Spleen (tissue), 7 donors: ENCODE data around the gene NELFE.

Experiments
- POLR2A ChIP-seq, 3 donors: fragments of 450-650 bp; IDR thresholded peaks; one replicate each; pipeline ENCODE4 v1.5.1; 2017; ENCODE audit warnings: antibody characterized with exemption in 3 of 3, mild to moderate bottlenecking in 1 of 3
- TF ChIP-seq, protein P1 (sequence below), 11 experiments: fragments of 200-600 bp in 7 of 11; fragments of 450-650 bp in 4 of 11; sonication (generic) in 4 of 11; IDR thresholded peaks in 8 of 11; conservative IDR thresholded peaks in 3 of 11; 1 replicate in 7 of 11; 2 replicates in 4 of 11; pipeline versions ENCODE4 v1.4.0 to v1.8.0; 2016 to 2021; ENCODE audit warnings: antibody characterized with exemption in 11 of 11, inconsistent platforms in 4 of 11, mild to moderate bottlenecking in 1 of 11
- donor health status: DM: no; HTN: no; CAD: no; lungs with moderate emphysema.
- donor health status: DM: no; HTN: no; CAD: no.
- donor health status: DM: no; HTN: no; CAD: no.

DNA sequence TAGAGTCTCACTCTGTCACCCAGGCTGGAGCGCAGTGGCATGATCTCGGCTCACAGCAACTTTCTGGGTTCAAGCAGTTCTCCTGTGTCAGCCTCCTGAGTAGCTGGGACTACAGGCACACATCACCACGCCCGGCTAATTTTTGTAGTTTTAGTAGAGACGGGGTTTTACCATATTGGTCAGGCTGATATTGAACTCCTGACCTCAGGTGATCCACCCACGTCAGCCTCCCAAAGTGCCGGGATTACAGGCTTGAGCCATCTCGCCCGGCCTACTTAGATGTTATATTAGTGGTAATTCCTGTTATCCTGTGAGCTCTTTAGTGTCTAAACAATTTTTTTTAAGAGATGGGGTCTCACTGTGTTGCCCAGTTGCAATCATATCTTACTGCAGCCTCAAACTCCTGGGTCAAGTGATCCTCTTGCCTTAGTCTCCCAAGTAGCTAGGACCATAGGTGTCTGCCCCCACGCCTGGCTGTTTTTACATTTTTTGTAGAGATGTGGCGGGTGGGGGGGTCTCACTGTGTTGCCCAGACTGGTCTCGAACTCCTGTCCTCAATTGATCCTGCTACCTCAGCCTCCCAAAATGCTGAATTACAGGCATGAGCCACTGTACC, 19.2 kb upstream of the NELFE start:
- TF ChIP-seq, protein P1, sequence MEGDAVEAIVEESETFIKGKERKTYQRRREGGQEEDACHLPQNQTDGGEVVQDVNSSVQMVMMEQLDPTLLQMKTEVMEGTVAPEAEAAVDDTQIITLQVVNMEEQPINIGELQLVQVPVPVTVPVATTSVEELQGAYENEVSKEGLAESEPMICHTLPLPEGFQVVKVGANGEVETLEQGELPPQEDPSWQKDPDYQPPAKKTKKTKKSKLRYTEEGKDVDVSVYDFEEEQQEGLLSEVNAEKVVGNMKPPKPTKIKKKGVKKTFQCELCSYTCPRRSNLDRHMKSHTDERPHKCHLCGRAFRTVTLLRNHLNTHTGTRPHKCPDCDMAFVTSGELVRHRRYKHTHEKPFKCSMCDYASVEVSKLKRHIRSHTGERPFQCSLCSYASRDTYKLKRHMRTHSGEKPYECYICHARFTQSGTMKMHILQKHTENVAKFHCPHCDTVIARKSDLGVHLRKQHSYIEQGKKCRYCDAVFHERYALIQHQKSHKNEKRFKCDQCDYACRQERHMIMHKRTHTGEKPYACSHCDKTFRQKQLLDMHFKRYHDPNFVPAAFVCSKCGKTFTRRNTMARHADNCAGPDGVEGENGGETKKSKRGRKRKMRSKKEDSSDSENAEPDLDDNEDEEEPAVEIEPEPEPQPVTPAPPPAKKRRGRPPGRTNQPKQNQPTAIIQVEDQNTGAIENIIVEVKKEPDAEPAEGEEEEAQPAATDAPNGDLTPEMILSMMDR (IDR thresholded peaks at IDR 0.05 in 8 of 11, conservative IDR thresholded peaks at IDR 0.05 in 3 of 11): no peak
- TF ChIP-seq POLR2A (IDR thresholded peaks at IDR 0.05): no peak
